Stomach (tissue), 9 donors: ENCODE data around the gene PPP1R12A. TPM values are rescaled to one million over a fixed set of nuclear protein-coding genes. Genes with fewer than 3 reads are reported as not detected.

Experiments
- DNase-seq, 2 donors: peaks; one replicate each; pipeline versions ENCODE4 v3.0.0 to v3.0.0-alpha.2; 2013 to 2019
- H3K27ac ChIP-seq, 5 donors: fragments of 200-600 bp in 4 of 5; sonication (generic) in 4 of 5; one replicate each; pipeline ENCODE4 v1.5.1; 2013 to 2019; ENCODE audit warnings: mild to moderate bottlenecking in 1 of 5, moderate library complexity in 1 of 5
- H3K27me3 ChIP-seq, 3 donors: fragments of 200-600 bp; sonication (generic); one replicate each; pipeline ENCODE4 v1.5.1; 2017 to 2019; ENCODE audit warnings: mixed run types in 1 of 3
- H3K36me3 ChIP-seq, 4 donors: fragments of 200-600 bp; sonication (generic); 1 replicate in 3 of 4; 2 replicates in 1 of 4; pipeline ENCODE4 v1.5.1; 2016 to 2019
- H3K4me1 ChIP-seq, 4 donors: fragments of 200-600 bp; sonication (generic); one replicate each; pipeline ENCODE4 v1.5.1; 2016 to 2019
- H3K4me3 ChIP-seq, 4 donors: fragments of 200-600 bp; sonication (generic) in 3 of 4; one replicate each; pipeline ENCODE4 v1.5.1; 2016 to 2019; ENCODE audit warnings: mild to moderate bottlenecking in 1 of 4
- H3K9me3 ChIP-seq, 4 donors: fragments of 200-600 bp; sonication (generic); one replicate each; pipeline ENCODE4 v1.5.1; 2016 to 2019
- CTCF ChIP-seq, 7 experiments: fragments of 450-650 bp in 4 of 7; fragments of 200-600 bp in 3 of 7; sonication (generic) in 3 of 7; IDR thresholded peaks; one replicate each; pipeline ENCODE4 v1.5.1; 2016 to 2019; ENCODE audit warnings: antibody characterized with exemption in 7 of 7, control low read depth in 2 of 7, mild to moderate bottlenecking in 1 of 7
- EP300 ChIP-seq: sonication (generic); formaldehyde crosslinking; IDR thresholded peaks from one replicate; pipeline ENCODE4 v1.6.1; 2017; ENCODE audit warnings: antibody characterized with exemption
- POLR2A ChIP-seq, 4 donors: fragments of 450-650 bp; IDR thresholded peaks; one replicate each; pipeline ENCODE4 v1.6.1; 2016; ENCODE audit warnings: antibody characterized with exemption in 4 of 4, control low read depth in 2 of 4, mild to moderate bottlenecking in 1 of 4, moderate library complexity in 1 of 4
- POLR2AphosphoS5 ChIP-seq, 3 donors: sonication (generic); formaldehyde crosslinking; IDR thresholded peaks; one replicate each; pipeline ENCODE4 v1.6.1; 2016; ENCODE audit warnings: antibody characterized with exemption in 3 of 3
- WGBS, 5 donors: extraction: QIAGEN DNeasy Blood & Tissue Kit in 3 of 5; methylation state at CpG; one replicate each; pipeline versions ENCODE4 v1.1.5 to v1.1.7; 2013 to 2018; 5-methylcytosine and 5-hydroxymethylcytosine counted together
- intact Hi-C: fragments of 100-400 bp; cut with DNase I; formaldehyde crosslinking; loops from one replicate; pipeline ENCODE4 v1.15.1; 2023; ENCODE audit warnings: low total_unique reads
- polyA plus RNA-seq, 3 donors: library from polyadenylated mRNA; stranded (reverse); fragments of 200-250 nt; gene quantifications; one replicate each; pipeline ENCODE4 v1.2.3, GENCODE V29; 2013
- total RNA-seq, 5 donors: library from RNA; depleted of rRNA; stranded (reverse); fragments of >200 nt; gene quantifications; one replicate each; pipeline versions ENCODE4 v1.1.0 to v1.2.3, GENCODE V29; 2014 to 2016
- donor health status: healthy with polysubstance abuse.
- donor health status: Bipolar disorder and iron deficiency.
- donor health status: healthy.

Gene PPP1R12A
- total and polyA plus RNA-seq, 8 donors, result 7.5 to 425 (median 112) TPM

- Histone ChIP-seq H3K4me3 (no peak overlapping the region), H3K9me3 (no peaks in the 10 kb centered on the region), H3K4me1 (peaks cover 0 to 48% (median 7%) of the 10 kb centered on the region in 4 donors), H3K36me3 (peaks cover 0 to 22% (median 5%) of the 10 kb centered on the region in 4 donors), H3K27ac (no peak overlapping the region), H3K27me3 (no peaks in the 10 kb centered on the region)
- no peak for DNase-seq
- 31 to 80% (median 68%) methylated on average over 2 of the region's 2 CpGs for WGBS, 5 donors
- intact Hi-C loops, result no loop called here
- no peak for TF ChIP-seq EP300
- TF ChIP-seq POLR2A (IDR thresholded peaks at IDR 0.05), result no peak
These were observed 104.5 kb downstream of the PPP1R12A start for GRCh38 chr12:79830440-79830839.

- Histone ChIP-seq H3K4me3 (no peak overlapping the region), H3K9me3 (no peaks in the 10 kb centered on the region), H3K27me3 (no peaks in the 10 kb centered on the region), H3K4me1 (peaks cover 0 to 47% (median 12%) of the 10 kb centered on the region in 4 donors), H3K27ac (no peak overlapping the region), H3K36me3 (peaks cover 0 to 18% (median 5%) of the 10 kb centered on the region in 4 donors)
- intact Hi-C loops, result no loop called here
- TF ChIP-seq POLR2AphosphoS5 (IDR thresholded peaks at IDR 0.05), result no peak
- no peak for TF ChIP-seq POLR2A (IDR thresholded peaks at IDR 0.05)
- no peak for TF ChIP-seq EP300
- TF ChIP-seq CTCF (IDR thresholded peaks at IDR 0.05), result no peak
- WGBS, 5 donors, result 87 to 95% (median 91%) methylated on average over 2 of the region's 2 CpGs
- DNase-seq, result no peak
These were observed 106.0 kb downstream of the PPP1R12A start for GRCh38 chr12:79828924-79829323.

- H3K36me3 ChIP-seq, result peaks cover 0 to 18% (median 5%) of the 10 kb centered on the region in 4 donors
- DNase-seq, result no peak
- no peaks in the 10 kb centered on the region for H3K9me3 ChIP-seq
- no peak overlapping the region for H3K27ac ChIP-seq
- H3K27me3 ChIP-seq, result no peaks in the 10 kb centered on the region
- 92 to 97% (median 93%) methylated on average over 3 of the region's 3 CpGs for WGBS, 5 donors
- TF ChIP-seq POLR2A (IDR thresholded peaks at IDR 0.05) (no peak), EP300 (no peak), CTCF (IDR thresholded peaks at IDR 0.05) (no peak), POLR2AphosphoS5 (IDR thresholded peaks at IDR 0.05) (no peak)
- peaks cover 0 to 42% (median 9%) of the 10 kb centered on the region in 4 donors for H3K4me1 ChIP-seq
- intact Hi-C loops, result no loop called here
- no peak overlapping the region for H3K4me3 ChIP-seq
These were observed 107.4 kb downstream of the PPP1R12A start for GRCh38 chr12:79827484-79827883.

- peaks cover 0 to 18% (median 5%) of the 10 kb centered on the region in 4 donors for H3K36me3 ChIP-seq
- no peak overlapping the region for H3K27ac ChIP-seq
- intact Hi-C loops, result no loop called here
- TF ChIP-seq POLR2AphosphoS5 (IDR thresholded peaks at IDR 0.05) (no peak), CTCF (IDR thresholded peaks at IDR 0.05) (no peak), EP300 (no peak), POLR2A (IDR thresholded peaks at IDR 0.05) (no peak)
- WGBS, 5 donors, result 87 to 91% (median 90%) methylated on average over 6 of the region's 6 CpGs
- H3K4me3 ChIP-seq, result no peak overlapping the region
- H3K4me1 ChIP-seq, result peaks cover 0 to 37% (median 6%) of the 10 kb centered on the region in 4 donors
- DNase-seq, result no peak
- no peaks in the 10 kb centered on the region for H3K9me3 ChIP-seq
- H3K27me3 ChIP-seq, result no peaks in the 10 kb centered on the region
These were observed 108.4 kb downstream of the PPP1R12A start for GRCh38 chr12:79826267-79827128.

- peaks cover 0 to 35% (median 17%) of the 10 kb centered on the region in 4 donors for H3K4me1 ChIP-seq
- H3K27me3 ChIP-seq, result no peaks in the 10 kb centered on the region
- no peak overlapping the region for H3K4me3 ChIP-seq
- H3K9me3 ChIP-seq, result no peaks in the 10 kb centered on the region
- TF ChIP-seq EP300, result no peak
- no peak for DNase-seq
- H3K27ac ChIP-seq, result no peak overlapping the region
- H3K36me3 ChIP-seq, result peaks cover 3 to 35% (median 24%) of the 10 kb centered on the region in 4 donors
- intact Hi-C loops, result no loop called here
These were observed 112.4 kb downstream of the PPP1R12A start for GRCh38 chr12:79822475-79822874.
